ENCODE data around the gene NEK1. TPM values are rescaled to one million over a fixed set of nuclear protein-coding genes. Genes with fewer than 3 reads are reported as not detected.

The NEK1 gene
- polyA plus RNA-seq, 1 donor (not counting 4 experiments of a cell fraction or from before 2014, with no cell fraction given) = 7.8 TPM

DNA sequence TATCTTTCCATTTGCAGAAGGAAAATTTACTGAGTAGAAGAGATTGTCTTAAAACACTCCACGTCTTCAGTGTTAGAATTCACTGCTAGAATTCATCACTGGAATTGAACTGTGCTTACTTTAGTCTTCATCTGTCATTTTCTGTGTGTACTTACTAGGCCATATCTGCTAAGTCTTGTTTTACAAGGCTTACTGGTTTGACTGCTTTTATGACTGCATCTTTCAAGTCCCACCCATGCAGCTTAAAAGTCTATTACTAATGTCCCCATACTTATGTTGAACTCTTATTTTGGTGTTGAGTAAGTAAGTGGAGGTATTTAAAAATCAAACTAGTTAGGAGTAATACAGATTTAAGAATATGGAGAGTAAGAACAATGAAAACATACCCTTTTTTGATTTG lies 22.6 kb upstream of the NEK1 start:
- H3K9ac ChIP-seq (ENCODE audit: control insufficient read depth, extremely low read depth, insufficient read depth, low read length) = no peak overlapping the region

DNA sequence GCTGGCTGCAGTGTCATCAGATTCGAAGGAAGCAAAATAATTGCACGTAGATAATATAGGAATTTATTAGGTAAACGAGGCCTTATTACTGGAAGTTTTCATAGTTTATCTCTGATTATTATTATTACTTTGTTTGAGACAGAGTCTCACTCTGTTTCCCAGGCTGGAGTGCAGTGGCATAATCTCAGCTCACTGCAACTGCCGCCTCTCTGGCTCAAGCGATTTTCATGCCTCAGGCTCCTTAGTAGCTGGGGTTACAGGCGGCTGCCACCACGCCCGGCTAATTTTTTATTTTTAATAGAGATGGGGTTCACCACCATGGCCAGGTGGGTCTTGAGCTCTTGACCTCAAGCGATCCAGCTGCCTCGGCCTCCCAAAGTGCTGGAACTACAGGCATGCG lies 20.5 kb upstream of the NEK1 start:
- Histone ChIP-seq H2AFZ (ENCODE audit: control insufficient read depth, low read length) (no peak overlapping the region), H3K27me3 (ENCODE audit: control insufficient read depth, extremely low read depth, insufficient read depth, low read length) (no peaks in the 10 kb centered on the region), H3K4me1 (ENCODE audit: control insufficient read depth, extremely low read depth, insufficient read depth, low read length) (peaks cover 16% of the 10 kb centered on the region), H3K9me3 (ENCODE audit: control insufficient read depth, low read depth, low read length) (no peaks in the 10 kb centered on the region), H3K36me3 (ENCODE audit: control insufficient read depth in 2 of 2, extremely low read depth in 1 of 2, insufficient read depth in 2 of 2, low read length in 2 of 2) (peaks cover 0 to 2% of the 10 kb centered on the region in 2 experiments), H3K4me3 (ENCODE audit: control insufficient read depth in 2 of 3, extremely low read depth in 1 of 3, insufficient read depth in 2 of 3, low read depth in 1 of 3, low read length in 3 of 3) (no peak overlapping the region), H3K79me2 (ENCODE audit: control insufficient read depth, insufficient read depth, low read length) (peaks cover 23% of the 10 kb centered on the region), H3K27ac (ENCODE audit: control insufficient read depth, insufficient read depth, low read length) (no peak overlapping the region), H3K4me2 (ENCODE audit: control insufficient read depth, extremely low read depth, insufficient read depth, low read depth, low read length) (no peak overlapping the region), H3K9ac (ENCODE audit: control insufficient read depth, extremely low read depth, insufficient read depth, low read length) (no peak overlapping the region), H3K9me1 (ENCODE audit: control insufficient read depth, extremely low read depth, insufficient read depth, low read length) (no peaks in the 10 kb centered on the region), H4K20me1 (ENCODE audit: control insufficient read depth, extremely low read depth, insufficient read depth, low read length) (peaks cover 2% of the 10 kb centered on the region)
- no peak for DNase-seq (ENCODE audit: low read depth, low spot score)
- no peak for FAIRE-seq
- dilution Hi-C loops (cut with MboI; ENCODE audit: extremely low pct_ligation_motif_present, low sequenced_read_pairs) = no loop called here
- TF ChIP-seq EZH2 (IDR thresholded peaks at IDR 0.05; ENCODE audit: low read length) (no peak), CTCF (optimal IDR thresholded peaks at IDR 0.05 in 1 of 3, IDR thresholded peaks at IDR 0.05 in 1 of 3, conservative IDR thresholded peaks at IDR 0.05 in 1 of 3; ENCODE audit: extremely low read depth in 1 of 3, insufficient read depth in 2 of 3, low read length in 3 of 3) (no peak)

More for the DNA sequence above, 22.6 kb upstream of the NEK1 start:
- TF ChIP-seq EZH2 (IDR thresholded peaks at IDR 0.05; ENCODE audit: low read length) = no peak
- no peaks in the 10 kb centered on the region for H3K9me1 ChIP-seq (ENCODE audit: control insufficient read depth, extremely low read depth, insufficient read depth, low read length)
- FAIRE-seq (no peak), DNase-seq (ENCODE audit: low read depth, low spot score) (no peak)
- H3K36me3 ChIP-seq (ENCODE audit: control insufficient read depth in 2 of 2, extremely low read depth in 1 of 2, insufficient read depth in 2 of 2, low read length in 2 of 2) = peaks cover 0 to 5% of the 10 kb centered on the region in 2 experiments
- H3K27me3 ChIP-seq (ENCODE audit: control insufficient read depth, extremely low read depth, insufficient read depth, low read length) = no peaks in the 10 kb centered on the region
- H3K4me3 ChIP-seq (ENCODE audit: control insufficient read depth in 2 of 3, extremely low read depth in 1 of 3, insufficient read depth in 2 of 3, low read depth in 1 of 3, low read length in 3 of 3) = no peak overlapping the region
- H3K4me2 ChIP-seq (ENCODE audit: control insufficient read depth, extremely low read depth, insufficient read depth, low read depth, low read length) = no peak overlapping the region
- no peak overlapping the region for H3K27ac ChIP-seq (ENCODE audit: control insufficient read depth, insufficient read depth, low read length)
- no peak overlapping the region for H2AFZ ChIP-seq (ENCODE audit: control insufficient read depth, low read length)
- peaks cover 2% of the 10 kb centered on the region for H4K20me1 ChIP-seq (ENCODE audit: control insufficient read depth, extremely low read depth, insufficient read depth, low read length)
- no peaks in the 10 kb centered on the region for H3K9me3 ChIP-seq (ENCODE audit: control insufficient read depth, low read depth, low read length)
- H3K4me1 ChIP-seq (ENCODE audit: control insufficient read depth, extremely low read depth, insufficient read depth, low read length) = peaks cover 8% of the 10 kb centered on the region
- peaks cover 7% of the 10 kb centered on the region for H3K79me2 ChIP-seq (ENCODE audit: control insufficient read depth, insufficient read depth, low read length)
- dilution Hi-C loops (cut with MboI; ENCODE audit: extremely low pct_ligation_motif_present, low sequenced_read_pairs) = no loop called here

DNA sequence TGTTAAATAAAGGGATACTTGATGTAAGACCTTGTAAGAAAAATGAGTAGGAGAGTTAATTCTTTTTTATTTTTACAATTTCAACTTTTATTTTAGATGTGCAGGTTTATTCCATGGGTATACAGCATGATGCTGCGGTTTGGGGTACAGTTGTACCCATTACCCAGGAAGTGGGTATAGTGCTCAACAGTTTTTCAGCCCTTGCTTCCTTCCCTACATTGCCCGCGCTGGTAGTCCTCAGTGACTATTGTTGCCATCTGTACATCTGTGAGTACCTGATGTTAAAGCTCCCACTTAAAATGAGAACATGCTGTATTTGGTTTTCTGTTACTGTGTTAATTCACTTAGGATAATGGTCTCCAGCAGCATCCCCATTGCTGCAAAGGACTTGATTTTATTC lies 17.7 kb upstream of the NEK1 start:
- H2AFZ ChIP-seq (ENCODE audit: control insufficient read depth, low read length) = no peak overlapping the region
- FAIRE-seq (no peak), DNase-seq (ENCODE audit: low read depth, low spot score) (no peak)
- no peaks in the 10 kb centered on the region for H3K9me3 ChIP-seq (ENCODE audit: control insufficient read depth, low read depth, low read length)
- no peak overlapping the region for H3K4me3 ChIP-seq (ENCODE audit: control insufficient read depth in 2 of 3, extremely low read depth in 1 of 3, insufficient read depth in 2 of 3, low read depth in 1 of 3, low read length in 3 of 3)
- H3K4me2 ChIP-seq (ENCODE audit: control insufficient read depth, extremely low read depth, insufficient read depth, low read depth, low read length) = no peak overlapping the region
- no peak overlapping the region for H3K27ac ChIP-seq (ENCODE audit: control insufficient read depth, insufficient read depth, low read length)
- H3K79me2 ChIP-seq (ENCODE audit: control insufficient read depth, insufficient read depth, low read length) = peaks cover 48% of the 10 kb centered on the region
- H3K36me3 ChIP-seq (ENCODE audit: control insufficient read depth in 2 of 2, extremely low read depth in 1 of 2, insufficient read depth in 2 of 2, low read length in 2 of 2) = no peaks in the 10 kb centered on the region
- no peaks in the 10 kb centered on the region for H3K27me3 ChIP-seq (ENCODE audit: control insufficient read depth, extremely low read depth, insufficient read depth, low read length)
- no peak overlapping the region for H3K9ac ChIP-seq (ENCODE audit: control insufficient read depth, extremely low read depth, insufficient read depth, low read length)
- H4K20me1 ChIP-seq (ENCODE audit: control insufficient read depth, extremely low read depth, insufficient read depth, low read length) = peaks cover 8% of the 10 kb centered on the region
- peaks cover 16% of the 10 kb centered on the region for H3K4me1 ChIP-seq (ENCODE audit: control insufficient read depth, extremely low read depth, insufficient read depth, low read length)
- no peak for TF ChIP-seq EZH2 (IDR thresholded peaks at IDR 0.05; ENCODE audit: low read length)
- no peak for TF ChIP-seq CTCF (optimal IDR thresholded peaks at IDR 0.05 in 1 of 3, IDR thresholded peaks at IDR 0.05 in 1 of 3, conservative IDR thresholded peaks at IDR 0.05 in 1 of 3; ENCODE audit: extremely low read depth in 1 of 3, insufficient read depth in 2 of 3, low read length in 3 of 3)
- H3K9me1 ChIP-seq (ENCODE audit: control insufficient read depth, extremely low read depth, insufficient read depth, low read length) = no peaks in the 10 kb centered on the region
- dilution Hi-C loops (cut with MboI; ENCODE audit: extremely low pct_ligation_motif_present, low sequenced_read_pairs) = no loop called here

Data from keratinocyte (primary cell).